Loucy (cell line): Measurements from ENCODE around the gene NR3C2.

Experiments
- H2AFZ ChIP-seq: fragments of 200-600 bp; sonication (generic); 2 replicates; pipeline ENCODE4 v1.6.0; 2016; ENCODE audit warnings: antibody characterized with exemption, mild to moderate bottlenecking, low read length, moderate library complexity
- H3F3A ChIP-seq: fragments of 200-600 bp; 2 replicates; pipeline ENCODE4 v1.6.0; 2016; ENCODE audit warnings: antibody characterized with exemption, low read depth, mild to moderate bottlenecking
- H3K27me3 ChIP-seq: fragments of 200-600 bp; sonication (generic); 2 replicates; pipeline ENCODE4 v1.6.1; 2014; ENCODE audit warnings: low read length, mild to moderate bottlenecking; ENCODE audit not compliant: insufficient read depth, poor library complexity, severe bottlenecking
- H3K36me3 ChIP-seq: fragments of 200-600 bp; sonication (generic); 2 replicates; pipeline ENCODE4 v1.6.1; 2016; ENCODE audit warnings: low read length; ENCODE audit not compliant: insufficient read depth
- H3K4me1 ChIP-seq: fragments of 200-600 bp; sonication (generic); 2 replicates; pipeline ENCODE4 v1.5.1; 2014; ENCODE audit warnings: low read length, mild to moderate bottlenecking; ENCODE audit not compliant: insufficient read depth, poor library complexity, severe bottlenecking
- H3K4me2 ChIP-seq: fragments of 200-600 bp; sonication (generic); 2 replicates; pipeline ENCODE4 v1.6.0; 2014; ENCODE audit warnings: antibody characterized with exemption, low read length, low read depth, mild to moderate bottlenecking; ENCODE audit not compliant: poor library complexity, severe bottlenecking
- H3K4me3 ChIP-seq: fragments of 200-600 bp; sonication (generic); 2 replicates; pipeline ENCODE4 v1.5.1; 2014; ENCODE audit warnings: low read length, mild to moderate bottlenecking, mixed read lengths; ENCODE audit not compliant: poor library complexity, severe bottlenecking
- H3K79me2 ChIP-seq: fragments of 200-600 bp; sonication (generic); 2 replicates; pipeline ENCODE4 v1.6.1; 2014; ENCODE audit warnings: low read length; ENCODE audit not compliant: insufficient read depth
- H3K9ac ChIP-seq: fragments of 200-600 bp; sonication (generic); 2 replicates; pipeline ENCODE4 v1.6.0; 2014; ENCODE audit warnings: mild to moderate bottlenecking, low read depth, low read length, moderate library complexity; ENCODE audit not compliant: poor library complexity, severe bottlenecking
- H3K9me2 ChIP-seq: fragments of 200-600 bp; sonication (generic); replicated peaks from 2 replicates; pipeline ENCODE4 v1.6.1; 2016; ENCODE audit warnings: low read depth, low read length, mixed read lengths
- H3K9me3 ChIP-seq: fragments of 200-600 bp; sonication (generic); 2 replicates; pipeline ENCODE4 v1.6.1; 2014; ENCODE audit warnings: mild to moderate bottlenecking, antibody characterized with exemption, low read length, low read depth; ENCODE audit not compliant: insufficient read depth
- H4K20me1 ChIP-seq: fragments of 200-600 bp; sonication (generic); 2 replicates; pipeline ENCODE4 v1.6.0; 2014; ENCODE audit warnings: antibody characterized with exemption, low read length, mild to moderate bottlenecking; ENCODE audit not compliant: insufficient read depth, poor library complexity, severe bottlenecking
- CTCF ChIP-seq: fragments of 200-600 bp; sonication (generic); conservative IDR thresholded peaks from 2 replicates; pipeline ENCODE4 v1.5.1; 2014; ENCODE audit warnings: mild to moderate bottlenecking, antibody characterized with exemption, low read length
- EZH2phosphoT487 ChIP-seq: fragments of 200-600 bp; IDR thresholded peaks from 2 replicates; pipeline ENCODE4 v1.6.1; 2018; ENCODE audit warnings: antibody characterized with exemption, mild to moderate bottlenecking, moderate library complexity, borderline replicate concordance

The NR3C2 gene

GRCh38 chr4:148222991-148223660, 219.1 kb downstream of the NR3C2 start:
- H3F3A ChIP-seq = no peaks in the 10 kb centered on the region
- no peaks in the 10 kb centered on the region for H3K9me2 ChIP-seq
- no peaks in the 10 kb centered on the region for H3K27me3 ChIP-seq
- H3K9me3 ChIP-seq = no peaks in the 10 kb centered on the region
- no peak overlapping the region for H3K4me3 ChIP-seq
- no peaks in the 10 kb centered on the region for H3K79me2 ChIP-seq
- no peaks in the 10 kb centered on the region for H3K36me3 ChIP-seq
- no peak overlapping the region for H2AFZ ChIP-seq
- TF ChIP-seq CTCF (no peak), EZH2phosphoT487 (no peak)
- H4K20me1 ChIP-seq = no peaks in the 10 kb centered on the region
- H3K4me1 ChIP-seq = no peaks in the 10 kb centered on the region
- H3K4me2 ChIP-seq = no peak overlapping the region
- H3K9ac ChIP-seq = no peak overlapping the region

- H3K4me1 ChIP-seq = peaks cover 14% of the 10 kb centered on the region
- H3K27me3 ChIP-seq = no peaks in the 10 kb centered on the region
- no peaks in the 10 kb centered on the region for H3K79me2 ChIP-seq
- H2AFZ ChIP-seq = peak overlapping the region; percentile 69
- peak overlapping the region; percentile 44 for H3K9ac ChIP-seq
- TF ChIP-seq CTCF = no peak
- TF ChIP-seq EZH2phosphoT487 = no peak
- no peaks in the 10 kb centered on the region for H4K20me1 ChIP-seq
- peak overlapping the region; percentile 69 for H3K4me3 ChIP-seq
- H3K9me2 ChIP-seq = no peaks in the 10 kb centered on the region
- no peaks in the 10 kb centered on the region for H3K9me3 ChIP-seq
- peak overlapping the region; percentile 65 for H3K4me2 ChIP-seq
- no peaks in the 10 kb centered on the region for H3F3A ChIP-seq
- H3K36me3 ChIP-seq = no peaks in the 10 kb centered on the region
Measured at GRCh38 chr4:148216866-148217814, 225.1 kb downstream of the NR3C2 start.

- Histone ChIP-seq H3K9me2 (no peaks in the 10 kb centered on the region), H3K4me2 (peak overlapping the region; percentile 65), H3K4me3 (peak overlapping the region; percentile 69), H3K36me3 (no peaks in the 10 kb centered on the region), H3F3A (no peaks in the 10 kb centered on the region), H4K20me1 (no peaks in the 10 kb centered on the region), H3K9ac (peak overlapping the region; percentile 44), H3K27me3 (no peaks in the 10 kb centered on the region), H3K4me1 (peaks cover 14% of the 10 kb centered on the region), H3K9me3 (no peaks in the 10 kb centered on the region), H3K79me2 (no peaks in the 10 kb centered on the region), H2AFZ (peak overlapping the region; percentile 69)
- TF ChIP-seq EZH2phosphoT487 (no peak), CTCF (no peak)
Measured at GRCh38 chr4:148216321-148216720, 225.9 kb downstream of the NR3C2 start.
